ENCODE measurements around the gene RPL27A.

Gene RPL27A

DNA sequence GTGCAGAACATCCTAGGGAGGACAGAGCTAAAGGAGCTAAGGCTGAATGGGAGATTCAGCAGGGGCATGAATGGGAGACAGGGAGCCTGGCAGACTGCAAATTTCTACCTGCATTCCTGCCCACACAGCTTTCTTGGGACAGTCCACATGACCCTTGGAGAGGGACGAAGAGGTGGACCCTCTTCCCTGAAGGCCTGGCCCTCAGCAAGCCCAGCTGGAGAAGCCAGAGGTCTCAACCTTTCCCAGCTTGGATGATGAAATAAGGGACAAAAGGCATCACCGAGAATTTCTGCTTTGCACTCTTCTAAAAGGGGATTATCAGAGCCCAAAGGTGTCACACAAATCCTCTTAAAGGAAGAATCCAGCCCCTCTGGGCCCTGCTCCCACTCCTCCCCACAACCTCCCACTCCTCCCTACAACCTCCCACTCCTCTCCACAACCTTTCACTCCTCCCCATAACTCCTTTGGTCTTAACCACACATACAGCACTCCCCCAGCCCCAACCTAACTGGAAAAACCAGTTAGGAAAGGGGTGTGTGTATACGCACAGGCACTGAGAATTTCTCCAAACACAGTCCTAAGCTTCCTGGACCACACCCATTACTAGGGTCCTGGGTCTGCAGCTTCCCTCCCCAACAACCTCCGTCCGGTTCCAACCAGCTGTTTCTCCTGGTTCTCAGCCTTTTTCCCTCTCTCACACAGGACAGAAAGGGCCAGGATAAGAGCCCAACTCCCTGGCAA is 38.4 kb downstream of the RPL27A start:
- CTCF ChIA-PET: interaction anchor here (0.6 to 0.7 kb wide), 2 partner anchors 53 to 89 kb away, joined by 3 to 4 read pairs; no protein-coding TSS in a partner anchor
- peak overlapping the region; percentile 96 for H3K27ac ChIP-seq
- POLR2A ChIA-PET (ENCODE audit: low non-redundant PET): interaction anchor here (0.5 kb wide), 1 partner anchor 80 kb away, joined by 3 read pairs; no protein-coding TSS in a partner anchor
- peak; percentile 82 for DNase-seq (ENCODE audit: low spot score)
- no peak for TF ChIP-seq CTCF (conservative IDR thresholded peaks at IDR 0.05; ENCODE audit: low read depth)

DNA sequence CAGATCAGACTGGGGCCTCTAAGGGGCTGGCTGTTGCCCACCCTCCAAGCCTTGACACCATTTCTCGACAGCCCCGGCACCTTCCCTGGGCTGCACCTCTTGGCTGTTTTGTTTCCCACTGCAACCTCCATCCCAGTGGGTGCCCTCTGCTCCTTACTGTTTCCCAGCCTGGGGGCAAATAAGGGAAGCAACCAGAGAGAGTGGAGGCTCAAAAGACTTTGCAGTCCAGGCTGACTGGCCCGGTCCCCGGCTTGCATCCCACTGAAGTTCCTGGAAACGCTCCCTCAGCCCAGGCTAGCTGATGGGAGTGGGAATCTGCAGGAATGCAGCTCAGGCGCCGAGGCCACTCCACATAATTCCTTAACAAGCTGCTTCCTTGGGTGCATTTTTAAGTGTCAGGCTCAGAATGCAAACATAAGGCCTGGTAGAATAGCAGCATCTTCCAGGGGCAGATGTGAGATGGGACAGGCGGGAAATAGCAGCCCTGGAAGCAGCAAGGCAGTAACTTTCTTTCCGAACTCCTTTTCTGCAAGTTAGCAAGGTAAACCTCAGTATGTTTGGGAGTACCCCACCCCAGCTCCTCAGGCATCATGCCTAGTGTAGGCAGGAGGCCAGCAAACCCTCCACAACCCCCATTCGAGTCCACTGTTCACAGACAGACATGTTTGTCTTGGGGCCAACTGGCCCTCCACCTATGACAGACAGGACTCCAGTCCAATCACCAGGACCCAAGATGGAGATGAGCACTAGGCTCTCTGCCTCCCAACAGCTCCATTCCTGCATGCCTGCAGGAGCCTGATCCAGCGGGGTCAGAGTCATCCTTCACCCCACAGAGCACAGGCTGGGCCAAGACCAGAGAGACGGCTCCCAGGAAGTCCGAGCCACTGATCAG is 39.3 kb downstream of the RPL27A start:
- CTCF ChIA-PET: interaction anchor here (0.6 to 0.7 kb wide), 2 partner anchors 52 to 88 kb away, joined by 3 to 4 read pairs; no protein-coding TSS in a partner anchor
- TF ChIP-seq CTCF (conservative IDR thresholded peaks at IDR 0.05; ENCODE audit: low read depth): no peak
- POLR2A ChIA-PET (ENCODE audit: low non-redundant PET): no interaction called here
- DNase-seq (ENCODE audit: low spot score): peak; percentile 46
- peak overlapping the region; percentile 96 for H3K27ac ChIP-seq

DNA sequence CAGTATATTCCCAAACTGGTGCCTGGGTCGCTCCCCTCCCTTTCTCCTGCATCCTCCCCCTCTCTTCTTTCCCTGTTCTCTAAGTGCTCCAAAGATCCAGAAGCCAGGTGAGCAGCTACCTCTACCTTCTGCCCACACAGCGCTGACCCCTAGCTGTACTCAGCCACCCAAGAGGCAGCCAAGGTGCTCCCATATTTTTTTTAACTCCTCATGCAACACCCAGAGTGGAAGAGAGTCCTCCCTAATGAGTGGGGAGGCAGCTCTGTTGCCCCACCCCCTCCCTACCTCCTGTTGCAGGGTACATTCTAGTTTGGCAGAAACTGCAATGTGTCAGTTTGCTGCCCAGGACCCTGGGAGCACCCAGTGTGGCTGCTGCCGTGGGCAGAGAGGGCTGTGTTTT is 40.2 kb downstream of the RPL27A start:
- TF ChIP-seq CTCF (conservative IDR thresholded peaks at IDR 0.05; ENCODE audit: low read depth): no peak
- CTCF ChIA-PET: no interaction called here
- peak overlapping the region; percentile 96 for H3K27ac ChIP-seq
- POLR2A ChIA-PET (ENCODE audit: low non-redundant PET): no interaction called here
- no peak for DNase-seq (ENCODE audit: low spot score)

- no peak for DNase-seq (ENCODE audit: low spot score)
- ChIA-PET CTCF (interaction anchor here (0.7 kb wide), 1 partner anchor 221 kb away, joined by 3 read pairs; no protein-coding TSS in a partner anchor), POLR2A (ENCODE audit: low non-redundant PET) (no interaction called here)
- H3K27ac ChIP-seq: peak overlapping the region; percentile 2
- no peak for TF ChIP-seq CTCF (conservative IDR thresholded peaks at IDR 0.05; ENCODE audit: low read depth)
Measured at GRCh38 chr11:8723711-8724110, 41.1 kb downstream of the RPL27A start.

- TF ChIP-seq CTCF (conservative IDR thresholded peaks at IDR 0.05; ENCODE audit: low read depth): no peak
- no peak for DNase-seq (ENCODE audit: low spot score)
- ChIA-PET CTCF (no interaction called here), POLR2A (ENCODE audit: low non-redundant PET) (no interaction called here)
- H3K27ac ChIP-seq: no peak overlapping the region
Measured at GRCh38 chr11:8724682-8725081, 42.1 kb downstream of the RPL27A start.

GRCh38 chr11:8726395-8726794 is 43.8 kb downstream of the RPL27A start:
- ChIA-PET POLR2A (ENCODE audit: low non-redundant PET) (no interaction called here), CTCF (no interaction called here)
- H3K27ac ChIP-seq: no peak overlapping the region

More at GRCh38 chr11:8726395-8726794, 43.8 kb downstream of the RPL27A start:
- no peak for TF ChIP-seq CTCF (conservative IDR thresholded peaks at IDR 0.05; ENCODE audit: low read depth)
- DNase-seq (ENCODE audit: low spot score): no peak
